IPS-20b (cell line): ENCODE data around the gene TENM4.

Source experiments
- H3K27ac ChIP-seq: one replicate; pipeline ENCODE4 v1.5.1; 2013; ENCODE audit warnings: low read length
- H3K27me3 ChIP-seq: 2 replicates; pipeline ENCODE4 v1.6.1; 2013; ENCODE audit warnings: mild to moderate bottlenecking, low read length, inconsistent platforms; ENCODE audit not compliant: insufficient read depth
- H3K36me3 ChIP-seq: 2 replicates; pipeline ENCODE4 v1.6.1; 2013; ENCODE audit warnings: low read depth, mild to moderate bottlenecking, inconsistent platforms, low read length, moderate library complexity; ENCODE audit not compliant: insufficient read depth
- H3K4me1 ChIP-seq: 2 replicates; pipeline ENCODE4 v1.6.1; 2013; ENCODE audit warnings: mild to moderate bottlenecking, control low read depth, inconsistent platforms, low read length, moderate library complexity; ENCODE audit not compliant: insufficient read depth
- H3K4me3 ChIP-seq: 2 replicates; pipeline ENCODE4 v1.5.1; 2013; ENCODE audit warnings: mild to moderate bottlenecking, low read length, inconsistent platforms
- H3K9ac ChIP-seq: 2 replicates; pipeline ENCODE4 v1.6.1; 2013; ENCODE audit warnings: low read depth, mild to moderate bottlenecking, inconsistent platforms, low read length, moderate library complexity
- H3K9me3 ChIP-seq: 2 replicates; pipeline ENCODE4 v1.6.1; 2013; ENCODE audit warnings: mild to moderate bottlenecking, low read depth, low read length, inconsistent platforms; ENCODE audit not compliant: insufficient read depth

Gene TENM4

GRCh38 chr11:79261684-79262083 is 179.1 kb downstream of the TENM4 start:
- Histone ChIP-seq H3K9me3 (no peaks in the 10 kb centered on the region), H3K27me3 (no peaks in the 10 kb centered on the region), H3K27ac (no peak overlapping the region), H3K4me3 (no peak overlapping the region), H3K36me3 (no peaks in the 10 kb centered on the region), H3K4me1 (peaks cover 6% of the 10 kb centered on the region), H3K9ac (no peak overlapping the region)

GRCh38 chr11:79259800-79260199 is 181.0 kb downstream of the TENM4 start:
- Histone ChIP-seq H3K27me3 (no peaks in the 10 kb centered on the region), H3K27ac (no peak overlapping the region), H3K9me3 (no peaks in the 10 kb centered on the region), H3K36me3 (no peaks in the 10 kb centered on the region), H3K9ac (no peak overlapping the region), H3K4me3 (no peak overlapping the region), H3K4me1 (peaks cover 6% of the 10 kb centered on the region)

GRCh38 chr11:79258576-79258975 is 182.3 kb downstream of the TENM4 start:
- H3K4me1 ChIP-seq, result peaks cover 6% of the 10 kb centered on the region
- H3K27me3 ChIP-seq, result no peaks in the 10 kb centered on the region
- H3K9me3 ChIP-seq, result no peaks in the 10 kb centered on the region
- no peak overlapping the region for H3K27ac ChIP-seq
- H3K36me3 ChIP-seq, result no peaks in the 10 kb centered on the region
- no peak overlapping the region for H3K4me3 ChIP-seq
- H3K9ac ChIP-seq, result no peak overlapping the region

- H3K9me3 ChIP-seq, result no peaks in the 10 kb centered on the region
- H3K4me1 ChIP-seq, result no peaks in the 10 kb centered on the region; the same call in 1 of the 2 replicates
- H3K36me3 ChIP-seq, result no peaks in the 10 kb centered on the region
- H3K27ac ChIP-seq, result no peak overlapping the region
- H3K9ac ChIP-seq, result no peak overlapping the region
- H3K4me3 ChIP-seq, result no peak overlapping the region
- H3K27me3 ChIP-seq, result no peaks in the 10 kb centered on the region
Observed at GRCh38 chr11:79255965-79256364, 184.9 kb downstream of the TENM4 start.

GRCh38 chr11:79253280-79253679 is 187.6 kb downstream of the TENM4 start:
- Histone ChIP-seq H3K36me3 (no peaks in the 10 kb centered on the region), H3K9ac (no peak overlapping the region), H3K4me3 (no peak overlapping the region), H3K4me1 (0 out of 2 replicates have a peak, but pooled peaks cover 4% of the 10 kb centered on the region), H3K27me3 (no peaks in the 10 kb centered on the region), H3K9me3 (no peaks in the 10 kb centered on the region), H3K27ac (no peak overlapping the region)

- no peaks in the 10 kb centered on the region for H3K36me3 ChIP-seq
- H3K27ac ChIP-seq, result no peak overlapping the region
- no peaks in the 10 kb centered on the region for H3K9me3 ChIP-seq
- no peak overlapping the region for H3K4me3 ChIP-seq
- H3K4me1 ChIP-seq, result 0 out of 2 replicates have a peak, but pooled peaks cover 4% of the 10 kb centered on the region
- H3K9ac ChIP-seq, result no peak overlapping the region
- H3K27me3 ChIP-seq, result no peaks in the 10 kb centered on the region
Observed at GRCh38 chr11:79249295-79249993, 191.4 kb downstream of the TENM4 start.

GRCh38 chr11:79244798-79245197 is 196.0 kb downstream of the TENM4 start:
- H3K4me1 ChIP-seq, result peaks cover 4% of the 10 kb centered on the region; the same call in 1 of the 2 replicates

GRCh38 chr11:79244241-79244772 is 196.5 kb downstream of the TENM4 start:
- Histone ChIP-seq H3K27ac (no peak overlapping the region), H3K9me3 (no peaks in the 10 kb centered on the region), H3K36me3 (no peaks in the 10 kb centered on the region), H3K4me1 (peaks cover 4% of the 10 kb centered on the region; the same call in 1 of the 2 replicates), H3K9ac (no peak overlapping the region), H3K27me3 (no peaks in the 10 kb centered on the region), H3K4me3 (no peak overlapping the region)

More at GRCh38 chr11:79244798-79245197, 196.0 kb downstream of the TENM4 start:
- Histone ChIP-seq H3K9me3 (no peaks in the 10 kb centered on the region), H3K9ac (no peak overlapping the region), H3K4me3 (no peak overlapping the region), H3K36me3 (no peaks in the 10 kb centered on the region), H3K27ac (no peak overlapping the region), H3K27me3 (no peaks in the 10 kb centered on the region)

GRCh38 chr11:79243422-79244210 is 197.2 kb downstream of the TENM4 start:
- H3K27me3 ChIP-seq, result no peaks in the 10 kb centered on the region
- no peak overlapping the region for H3K9ac ChIP-seq
- no peak overlapping the region for H3K4me3 ChIP-seq
- H3K36me3 ChIP-seq, result no peaks in the 10 kb centered on the region
- H3K9me3 ChIP-seq, result no peaks in the 10 kb centered on the region
- no peak overlapping the region for H3K27ac ChIP-seq
- peaks cover 1% of the 10 kb centered on the region; the same call in 1 of the 2 replicates for H3K4me1 ChIP-seq

GRCh38 chr11:79242616-79243015 is 198.2 kb downstream of the TENM4 start:
- Histone ChIP-seq H3K27ac (no peak overlapping the region), H3K36me3 (no peaks in the 10 kb centered on the region), H3K9me3 (no peaks in the 10 kb centered on the region), H3K4me1 (no peaks in the 10 kb centered on the region; the same call in 1 of the 2 replicates), H3K4me3 (no peak overlapping the region), H3K9ac (no peak overlapping the region), H3K27me3 (no peaks in the 10 kb centered on the region)

- Histone ChIP-seq H3K4me1 (no peaks in the 10 kb centered on the region; the same call in 1 of the 2 replicates), H3K36me3 (no peaks in the 10 kb centered on the region), H3K27me3 (no peaks in the 10 kb centered on the region), H3K9ac (no peak overlapping the region), H3K4me3 (no peak overlapping the region), H3K27ac (no peak overlapping the region), H3K9me3 (no peaks in the 10 kb centered on the region)
Observed at GRCh38 chr11:79241852-79242241, 199.0 kb downstream of the TENM4 start.
